Stomach smooth muscle (tissue), 2 donors: ENCODE data around the gene CBFB.

Experiments used
- H3K27ac ChIP-seq: one replicate; pipeline ENCODE4 v1.7.0; 2013; ENCODE audit warnings: mild to moderate bottlenecking, low read length, inconsistent platforms
- H3K27me3 ChIP-seq, 2 donors: one replicate each; pipeline ENCODE4 v1.7.0; 2013; ENCODE audit warnings: low read length in 2 of 2; ENCODE audit not compliant: insufficient read depth in 2 of 2, control insufficient read depth in 1 of 2
- H3K36me3 ChIP-seq, 2 donors: one replicate each; pipeline ENCODE4 v1.7.0; 2013; ENCODE audit warnings: low read length in 2 of 2; ENCODE audit not compliant: control insufficient read depth in 2 of 2, insufficient read depth in 2 of 2
- H3K4me1 ChIP-seq: one replicate; pipeline ENCODE4 v1.7.0; 2013; ENCODE audit warnings: low read length; ENCODE audit not compliant: control insufficient read depth, insufficient read depth
- H3K4me3 ChIP-seq, 2 donors: one replicate each; pipeline ENCODE4 v1.7.0; 2013; ENCODE audit warnings: low read length in 2 of 2
- H3K9ac ChIP-seq, 2 donors: one replicate each; pipeline ENCODE4 v1.7.0; 2013; ENCODE audit warnings: low read length in 2 of 2, mild to moderate bottlenecking in 1 of 2
- H3K9me3 ChIP-seq, 2 donors: one replicate each; pipeline ENCODE4 v1.7.0; 2013; ENCODE audit warnings: low read length in 2 of 2; ENCODE audit not compliant: control insufficient read depth in 2 of 2
- donor health status: healthy.
- donor health status: Pancreatic carcinoma.

Gene CBFB

GRCh38 chr16:67001726-67002125, 27.2 kb upstream of the CBFB start:
- no peaks in the 10 kb centered on the region for H3K36me3 ChIP-seq
- H3K27me3 ChIP-seq = peaks cover 6 to 19% of the 10 kb centered on the region in 2 donors
- no peaks in the 10 kb centered on the region for H3K9me3 ChIP-seq
- H3K4me1 ChIP-seq = peaks cover 16% of the 10 kb centered on the region
- no peak overlapping the region for H3K9ac ChIP-seq
- no peak overlapping the region for H3K27ac ChIP-seq
- no peak overlapping the region for H3K4me3 ChIP-seq

- Histone ChIP-seq H3K4me1 (no peaks in the 10 kb centered on the region), H3K9me3 (no peaks in the 10 kb centered on the region), H3K27ac (no peak overlapping the region), H3K4me3 (no peak overlapping the region), H3K27me3 (peaks cover 6 to 17% of the 10 kb centered on the region in 2 donors), H3K36me3 (no peaks in the 10 kb centered on the region), H3K9ac (no peak overlapping the region)
Measured at GRCh38 chr16:67006930-67007658, 21.9 kb upstream of the CBFB start.

- Histone ChIP-seq H3K27me3 (peaks cover 10% of the 10 kb centered on the region in 2 donors), H3K27ac (no peak overlapping the region), H3K4me3 (no peak overlapping the region), H3K9ac (no peak overlapping the region), H3K9me3 (no peaks in the 10 kb centered on the region), H3K36me3 (no peaks in the 10 kb centered on the region), H3K4me1 (peaks cover 10% of the 10 kb centered on the region)
Measured at GRCh38 chr16:67009158-67009557, 19.8 kb upstream of the CBFB start.

- Histone ChIP-seq H3K27ac (no peak overlapping the region), H3K4me3 (no peak overlapping the region), H3K4me1 (peaks cover 18% of the 10 kb centered on the region), H3K9ac (no peak overlapping the region), H3K27me3 (peaks cover 3 to 10% of the 10 kb centered on the region in 2 donors), H3K36me3 (no peaks in the 10 kb centered on the region), H3K9me3 (no peaks in the 10 kb centered on the region)
Measured at GRCh38 chr16:67011274-67011673, 17.7 kb upstream of the CBFB start.

DNA sequence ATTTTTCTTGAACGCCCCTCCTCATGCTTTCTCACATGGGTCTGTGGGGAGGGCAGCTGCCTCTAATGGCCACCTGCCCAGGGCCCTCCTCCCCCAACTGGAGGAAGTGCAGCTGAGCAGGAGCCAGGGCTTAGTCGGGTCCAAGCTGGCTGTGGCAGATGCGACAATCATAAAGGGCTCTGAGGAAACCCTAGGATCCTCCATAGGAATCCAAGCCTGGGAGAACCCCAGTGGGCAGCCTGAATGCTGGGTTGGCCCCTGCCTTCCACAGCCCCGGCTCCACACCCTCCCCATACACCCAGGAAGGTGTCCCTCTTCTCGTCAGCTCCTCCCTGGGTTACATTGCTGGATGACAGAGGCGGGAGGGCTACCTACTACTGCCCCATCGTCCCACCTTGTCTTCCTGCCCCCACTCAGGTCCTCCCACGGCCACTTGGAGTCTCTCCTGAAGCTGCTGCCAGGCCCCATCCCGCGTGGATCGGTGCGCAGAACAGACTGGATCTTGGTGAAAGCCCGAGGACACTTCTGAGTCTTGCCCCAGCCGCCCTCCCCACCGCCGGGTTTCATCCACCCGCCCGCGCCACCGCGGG, 15.6 kb upstream of the CBFB start:
- H3K4me3 ChIP-seq = peak overlapping the region; percentile 2 to 73
- H3K27me3 ChIP-seq = peaks cover 3 to 10% of the 10 kb centered on the region in 2 donors
- no peaks in the 10 kb centered on the region for H3K36me3 ChIP-seq
- H3K9me3 ChIP-seq = no peaks in the 10 kb centered on the region
- H3K4me1 ChIP-seq = peaks cover 18% of the 10 kb centered on the region
- H3K9ac ChIP-seq = no peak overlapping the region
- no peak overlapping the region for H3K27ac ChIP-seq

DNA sequence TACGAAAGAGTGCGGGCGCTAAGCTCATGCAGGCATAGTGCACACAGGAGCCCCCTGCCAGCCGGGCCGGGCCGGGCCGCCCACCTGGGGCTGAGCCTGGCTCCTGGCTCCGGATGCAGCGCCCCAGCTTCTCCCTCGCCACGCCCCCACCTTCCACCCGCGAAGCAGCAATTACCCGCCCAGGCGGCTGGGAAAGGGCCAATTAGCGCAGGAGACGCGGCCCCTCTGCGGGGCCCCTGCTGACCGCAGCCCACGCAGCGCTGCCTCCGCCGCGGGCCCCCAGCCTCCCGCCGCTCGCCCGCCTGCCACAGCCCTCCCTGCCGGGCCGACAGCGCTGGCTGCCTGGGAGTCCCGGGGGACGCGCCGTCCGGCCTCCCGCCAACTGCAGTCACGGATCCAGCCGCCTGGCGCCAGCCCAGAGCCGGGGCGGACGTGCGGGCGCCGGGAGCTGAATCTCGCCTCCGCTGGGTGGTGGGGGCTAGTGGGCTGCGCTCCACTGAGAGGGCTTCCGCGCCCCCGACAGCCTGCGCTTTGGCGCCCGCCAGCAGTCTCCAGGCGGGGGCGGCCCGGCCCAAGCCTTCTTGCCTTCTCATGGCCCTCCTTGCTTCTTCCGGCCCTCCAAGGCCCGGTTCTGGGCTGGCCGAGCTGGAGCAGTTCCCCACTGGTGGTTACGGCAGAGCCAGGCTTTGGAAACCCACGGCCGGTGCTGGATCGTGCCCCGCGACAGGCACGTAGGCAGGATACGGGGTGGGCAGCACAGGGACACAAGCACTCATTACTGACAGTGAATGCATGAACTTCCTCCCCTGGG, 14.9 kb upstream of the CBFB start:
- no peaks in the 10 kb centered on the region for H3K9me3 ChIP-seq
- no peaks in the 10 kb centered on the region for H3K36me3 ChIP-seq
- peak overlapping the region; percentile 2 to 73 for H3K4me3 ChIP-seq
- H3K4me1 ChIP-seq = peaks cover 18% of the 10 kb centered on the region
- H3K27ac ChIP-seq = no peak overlapping the region
- peaks cover 3 to 10% of the 10 kb centered on the region in 2 donors for H3K27me3 ChIP-seq
- H3K9ac ChIP-seq = peak overlapping the region in 1 of 2 donors; percentile 47

DNA sequence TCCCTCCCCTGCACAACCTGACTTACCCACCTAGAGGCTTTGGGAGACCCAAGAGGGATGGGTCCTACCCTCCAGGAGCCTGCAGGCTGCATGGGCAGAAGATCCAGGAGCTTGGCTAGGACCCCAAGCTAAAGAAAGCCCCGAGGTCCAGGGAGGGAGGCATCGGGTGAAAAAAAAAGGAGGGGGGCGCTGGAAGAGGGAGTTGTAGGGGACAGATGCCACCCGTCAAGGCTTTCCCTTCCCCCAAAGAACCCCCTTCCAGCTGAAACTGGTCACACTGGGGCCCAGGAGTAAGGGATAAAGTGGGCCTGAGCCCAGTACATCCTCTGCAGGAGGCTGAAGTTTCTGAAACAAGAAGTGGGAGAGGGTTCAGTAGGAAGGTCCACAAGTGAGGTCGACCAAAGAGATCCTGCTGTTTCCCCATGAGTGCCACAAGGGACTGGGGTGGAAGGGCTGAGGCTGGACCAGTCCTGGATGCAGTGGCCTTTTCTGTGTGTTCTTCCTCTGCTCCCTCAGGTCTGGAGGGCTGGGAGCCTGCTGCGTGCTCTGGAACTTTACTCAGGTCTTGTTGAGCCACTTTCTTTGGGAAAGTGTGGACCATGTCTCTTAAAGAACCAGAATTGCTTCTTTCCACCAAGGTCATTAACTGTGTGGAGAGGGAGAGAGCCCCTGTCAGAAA, 14.2 kb upstream of the CBFB start:
- Histone ChIP-seq H3K9me3 (no peaks in the 10 kb centered on the region), H3K4me1 (peaks cover 18% of the 10 kb centered on the region), H3K9ac (peak overlapping the region in 1 of 2 donors; percentile 47), H3K27ac (no peak overlapping the region), H3K36me3 (no peaks in the 10 kb centered on the region), H3K27me3 (peaks cover 3 to 10% of the 10 kb centered on the region in 2 donors), H3K4me3 (peak overlapping the region; percentile 2 to 73)

GRCh38 chr16:67015313-67015731, 13.6 kb upstream of the CBFB start:
- no peaks in the 10 kb centered on the region for H3K9me3 ChIP-seq
- no peak overlapping the region for H3K27ac ChIP-seq
- peaks cover 18% of the 10 kb centered on the region for H3K4me1 ChIP-seq
- H3K36me3 ChIP-seq = no peaks in the 10 kb centered on the region
- no peak overlapping the region for H3K9ac ChIP-seq
- no peak overlapping the region for H3K4me3 ChIP-seq
- H3K27me3 ChIP-seq = peaks cover 3 to 10% of the 10 kb centered on the region in 2 donors

- H3K9ac ChIP-seq = no peak overlapping the region
- peaks cover 18% of the 10 kb centered on the region for H3K4me1 ChIP-seq
- no peaks in the 10 kb centered on the region for H3K9me3 ChIP-seq
- H3K27ac ChIP-seq = no peak overlapping the region
- H3K27me3 ChIP-seq = peaks cover 3 to 10% of the 10 kb centered on the region in 2 donors
- no peaks in the 10 kb centered on the region for H3K36me3 ChIP-seq
- no peak overlapping the region for H3K4me3 ChIP-seq
Measured at GRCh38 chr16:67016143-67016542, 12.8 kb upstream of the CBFB start.

- Histone ChIP-seq H3K4me1 (peaks cover 18% of the 10 kb centered on the region), H3K9me3 (no peaks in the 10 kb centered on the region), H3K36me3 (no peaks in the 10 kb centered on the region), H3K4me3 (no peak overlapping the region), H3K27me3 (peaks cover 3 to 10% of the 10 kb centered on the region in 2 donors), H3K27ac (no peak overlapping the region), H3K9ac (no peak overlapping the region)
Measured at GRCh38 chr16:67016681-67017420, 12.1 kb upstream of the CBFB start.
